AG09319 (cell line): Measurements from ENCODE around the gene CBFB.

Experiments used
- DNase-seq: peaks from one replicate; pipeline ENCODE4 v3.0.0-alpha.2; 2010; ENCODE audit warnings: low read depth; ENCODE audit errors: extremely low read depth
- TF ChIP-seq, protein P1 (sequence below): IDR thresholded peaks from 2 replicates; pipeline ENCODE4 v1.5.1; 2011; ENCODE audit warnings: low read depth, mild to moderate bottlenecking, inconsistent platforms, low read length, moderate library complexity

Gene CBFB

GRCh38 chr16:67068212-67068753 is 39.3 kb downstream of the CBFB start:
- DNase-seq: no peak
- TF ChIP-seq, protein P1, sequence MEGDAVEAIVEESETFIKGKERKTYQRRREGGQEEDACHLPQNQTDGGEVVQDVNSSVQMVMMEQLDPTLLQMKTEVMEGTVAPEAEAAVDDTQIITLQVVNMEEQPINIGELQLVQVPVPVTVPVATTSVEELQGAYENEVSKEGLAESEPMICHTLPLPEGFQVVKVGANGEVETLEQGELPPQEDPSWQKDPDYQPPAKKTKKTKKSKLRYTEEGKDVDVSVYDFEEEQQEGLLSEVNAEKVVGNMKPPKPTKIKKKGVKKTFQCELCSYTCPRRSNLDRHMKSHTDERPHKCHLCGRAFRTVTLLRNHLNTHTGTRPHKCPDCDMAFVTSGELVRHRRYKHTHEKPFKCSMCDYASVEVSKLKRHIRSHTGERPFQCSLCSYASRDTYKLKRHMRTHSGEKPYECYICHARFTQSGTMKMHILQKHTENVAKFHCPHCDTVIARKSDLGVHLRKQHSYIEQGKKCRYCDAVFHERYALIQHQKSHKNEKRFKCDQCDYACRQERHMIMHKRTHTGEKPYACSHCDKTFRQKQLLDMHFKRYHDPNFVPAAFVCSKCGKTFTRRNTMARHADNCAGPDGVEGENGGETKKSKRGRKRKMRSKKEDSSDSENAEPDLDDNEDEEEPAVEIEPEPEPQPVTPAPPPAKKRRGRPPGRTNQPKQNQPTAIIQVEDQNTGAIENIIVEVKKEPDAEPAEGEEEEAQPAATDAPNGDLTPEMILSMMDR: no peak

GRCh38 chr16:67071476-67072048 is 42.6 kb downstream of the CBFB start:
- TF ChIP-seq, protein P1: no peak
- no peak for DNase-seq

DNA sequence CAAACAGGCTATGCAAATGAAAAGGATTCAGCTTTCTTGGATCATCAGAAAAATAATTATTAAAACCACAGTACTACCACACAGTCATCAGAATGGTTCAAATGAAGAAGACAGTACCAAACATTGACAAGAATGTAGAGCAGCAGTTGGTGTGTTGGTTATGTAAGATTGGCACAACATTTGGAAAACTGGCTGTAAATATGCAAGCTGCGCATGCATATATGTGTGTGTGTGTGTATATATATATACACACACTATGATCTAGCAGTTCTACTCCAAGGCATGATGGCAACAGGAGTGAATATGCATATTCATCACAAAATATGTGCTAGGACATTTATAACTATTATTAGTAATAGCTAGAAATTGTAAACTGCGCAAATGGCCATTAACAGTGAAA is 46.4 kb downstream of the CBFB start:
- TF ChIP-seq, protein P1: no peak
- no peak for DNase-seq

GRCh38 chr16:67077871-67078270 is 48.9 kb downstream of the CBFB start:
- TF ChIP-seq, protein P1: no peak
- DNase-seq: no peak

GRCh38 chr16:67082100-67082499 is 53.2 kb downstream of the CBFB start:
- no peak for DNase-seq
- TF ChIP-seq, protein P1: no peak

- TF ChIP-seq, protein P1: no peak
- DNase-seq: no peak
Measured at GRCh38 chr16:67082891-67083290, 53.9 kb downstream of the CBFB start.

DNA sequence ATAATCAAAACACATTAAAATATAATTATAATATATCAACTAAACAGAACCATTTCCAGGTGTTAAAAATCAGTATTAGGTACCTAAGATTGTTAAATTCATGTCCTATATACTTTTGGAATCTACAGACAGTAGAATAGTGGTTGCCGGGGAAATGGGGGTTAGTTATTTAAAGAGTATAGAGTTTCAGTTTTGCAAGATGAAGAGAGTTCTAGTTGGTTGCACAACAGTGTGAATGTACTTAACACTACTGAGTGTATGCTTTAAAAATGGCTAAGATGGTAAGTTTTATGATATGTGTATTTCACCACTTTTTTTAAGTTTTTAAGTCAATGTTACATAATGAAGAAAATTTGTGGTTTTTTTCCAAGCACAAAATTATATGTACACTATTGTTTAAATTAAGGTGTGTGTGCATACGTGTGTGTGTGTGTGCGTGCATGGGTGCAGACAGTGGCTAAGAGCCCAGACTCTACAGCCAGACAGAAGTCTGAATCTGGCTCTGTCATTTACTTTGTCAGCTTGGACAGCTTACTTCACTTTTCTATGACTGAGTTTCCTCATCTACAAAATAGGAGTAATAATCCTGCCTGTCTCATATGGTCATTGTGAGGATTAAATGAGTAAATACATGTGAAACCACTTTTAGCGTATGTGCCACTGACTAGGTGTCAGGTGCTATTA is 55.5 kb downstream of the CBFB start:
- DNase-seq: no peak

More for the DNA sequence above, 55.5 kb downstream of the CBFB start:
- TF ChIP-seq, protein P1: no peak
